H1 (cell line): ENCODE results near the gene CTCF. TPM values are rescaled to one million over a fixed set of nuclear protein-coding genes. Genes with fewer than 3 reads are reported as not detected.

ENCODE experiments used
- BACH1 ChIP-seq: IDR thresholded peaks from 2 replicates; pipeline ENCODE4 v1.6.1; 2012; ENCODE audit warnings: low read length, improper control_type of control experiment
- CBX8 ChIP-seq: fragments of 300-800, 300-1000 bp; sonication (generic); IDR thresholded peaks from 2 replicates; pipeline ENCODE4 v1.7.1; 2016; ENCODE audit warnings: low read depth, low read length, borderline replicate concordance
- CHD1 ChIP-seq: IDR thresholded peaks from 2 replicates; pipeline ENCODE4 v1.6.1; 2012; ENCODE audit warnings: low read depth, low read length, improper control_type of control experiment
- CTCF ChIP-seq, 3 experiments: IDR thresholded peaks; 1 replicate in 2 of 3; 2 replicates in 1 of 3; pipeline versions ENCODE4 v1.5.1 to v1.6.1; 2011; ENCODE audit warnings: low read length in 3 of 3, mild to moderate bottlenecking in 3 of 3, inconsistent platforms in 2 of 3, low read depth in 1 of 3, moderate library complexity in 1 of 3; ENCODE audit not compliant: insufficient read depth in 1 of 3; ENCODE audit errors: control extremely low read depth in 1 of 3
- JUND ChIP-seq: IDR thresholded peaks from 2 replicates; pipeline ENCODE4 v1.6.1; 2011; ENCODE audit warnings: mild to moderate bottlenecking, improper control_type of control experiment, low read length
- RAD21 ChIP-seq, 2 experiments: IDR thresholded peaks in 1 of 2; conservative IDR thresholded peaks in 1 of 2; 2 replicates each; pipeline ENCODE4 v1.6.1; 2011; ENCODE audit warnings: low read depth in 2 of 2, low read length in 2 of 2, improper control_type of control experiment in 1 of 2, inconsistent platforms in 1 of 2, mild to moderate bottlenecking in 1 of 2, moderate library complexity in 1 of 2
- SIN3A ChIP-seq, 2 experiments: IDR thresholded peaks in 1 of 2; conservative IDR thresholded peaks in 1 of 2; 2 replicates each; pipeline ENCODE4 v1.6.1; 2011 to 2012; ENCODE audit warnings: low read length in 2 of 2, improper control_type of control experiment in 1 of 2, low read depth in 1 of 2, mild to moderate bottlenecking in 1 of 2
- SP2 ChIP-seq: IDR thresholded peaks from 2 replicates; pipeline ENCODE4 v1.6.1; 2012; ENCODE audit warnings: mild to moderate bottlenecking, low read length, inconsistent platforms
- polyA plus RNA-seq, 7 experiments: library from polyadenylated mRNA; depleted of rRNA in 3 of 7; stranded (reverse) in 5 of 7; unstranded in 2 of 7; fragments of >200 nt in 5 of 7; fragments of 200-250 nt in 2 of 7; gene quantifications; 1 replicate in 5 of 7; 2 replicates in 1 of 7; 4 replicates in 1 of 7; pipeline versions ENCODE4 v1.2.1 to v1.2.3, GENCODE V29; 2011 to 2013; ENCODE audit warnings: missing spikeins in 2 of 7, mixed read lengths in 2 of 7
- total RNA-seq: library from RNA; stranded (reverse); fragmentation: NEBNext Ultra II Directional; extraction: Animal tissue kit (Norgen Biotek cat#: 25700); gene quantifications from 2 replicates; pipeline ENCODE4 v1.2.1, GENCODE V29; 2021
- TF ChIP-seq, protein P1 (sequence below): IDR thresholded peaks from 2 replicates; pipeline ENCODE4 v1.6.1; 2011; ENCODE audit warnings: low read depth, mild to moderate bottlenecking, low read length; ENCODE audit not compliant: insufficient read depth

Gene CTCF
- total and polyA plus RNA-seq, 2 of the 8 experiments (the other 6 are each of a cell fraction or from before 2014, with no cell fraction given): 32.4 to 66.0 TPM

GRCh38 chr16:67562918-67563707 lies 787 bp downstream of the CTCF start (continued):
- TF ChIP-seq CTCF (IDR thresholded peaks at IDR 0.05; ENCODE audit: control extremely low read depth in 1 of 3, insufficient read depth in 1 of 3, low read depth in 1 of 3, low read length in 3 of 3) (peak; percentile 19 to 55 (median 28)), CHD1 (0 out of 2 replicates have a peak, but pooled peaks have one; percentile 57), JUND (no peak), BACH1 (no peak), SIN3A (conservative IDR thresholded peaks at IDR 0.05 in 1 of 2, IDR thresholded peaks at IDR 0.05 in 1 of 2; ENCODE audit: low read depth in 1 of 2, low read length in 2 of 2) (0 out of 4 replicates have a peak, but pooled peaks of 1 of the 2 experiments have one; percentile 24), CBX8 (no peak), SP2 (no peak), RAD21 (IDR thresholded peaks at IDR 0.05 in 1 of 2, conservative IDR thresholded peaks at IDR 0.05 in 1 of 2; ENCODE audit: low read depth in 2 of 2, low read length in 2 of 2) (peak in 1 of 2 experiments; percentile 33; a peak in 1 of 4 replicates)
- TF ChIP-seq, protein P1, sequence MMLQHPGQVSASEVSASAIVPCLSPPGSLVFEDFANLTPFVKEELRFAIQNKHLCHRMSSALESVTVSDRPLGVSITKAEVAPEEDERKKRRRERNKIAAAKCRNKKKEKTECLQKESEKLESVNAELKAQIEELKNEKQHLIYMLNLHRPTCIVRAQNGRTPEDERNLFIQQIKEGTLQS: no peak
